ENCODE results near the gene NAT10. TPM values are rescaled to one million over a fixed set of nuclear protein-coding genes. Genes with fewer than 3 reads are reported as not detected.
"Not testable (repeated sequence)": the region's sequence is repeated elsewhere in the genome, so short reads cannot be mapped to it uniquely, and the experiment has no call there.

The NAT10 gene
- total RNA-seq, 4 donors from 2014 or later, result 25.2 to 37.0 (median 27.9) TPM

DNA sequence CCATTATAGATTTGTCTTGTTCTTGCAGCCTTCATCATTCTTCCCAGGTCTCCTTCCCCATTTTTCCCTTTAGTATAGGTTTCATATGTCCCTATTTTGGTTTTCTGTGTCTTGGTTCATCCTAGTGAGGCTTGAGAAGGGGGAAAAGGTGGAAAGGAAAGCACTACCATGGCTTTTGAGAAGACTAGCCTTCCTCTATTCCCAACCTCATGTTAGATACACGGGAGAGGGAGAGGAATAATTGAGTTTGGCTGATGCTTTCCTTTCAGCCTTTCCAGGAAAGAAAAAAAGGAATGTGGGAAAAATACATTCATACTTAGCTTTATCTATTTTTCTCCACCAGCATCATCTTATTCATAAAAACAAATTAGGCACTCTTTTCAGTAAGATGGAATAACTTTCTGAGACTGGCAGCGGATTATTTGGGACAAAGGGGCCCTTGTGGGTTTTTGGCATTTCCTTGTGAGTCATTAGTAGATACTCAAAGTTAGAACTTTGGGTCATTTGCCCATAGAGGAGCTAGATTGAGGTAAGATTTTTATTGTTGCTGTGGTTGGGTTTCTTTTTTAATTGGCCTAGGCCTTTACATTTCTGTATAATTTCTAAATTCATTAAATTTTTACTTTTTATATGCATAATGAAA, 30.1 kb upstream of the NAT10 start:
- WGBS, 2 donors, result 39 to 46% methylated on average over 2 of the region's 2 CpGs

DNA sequence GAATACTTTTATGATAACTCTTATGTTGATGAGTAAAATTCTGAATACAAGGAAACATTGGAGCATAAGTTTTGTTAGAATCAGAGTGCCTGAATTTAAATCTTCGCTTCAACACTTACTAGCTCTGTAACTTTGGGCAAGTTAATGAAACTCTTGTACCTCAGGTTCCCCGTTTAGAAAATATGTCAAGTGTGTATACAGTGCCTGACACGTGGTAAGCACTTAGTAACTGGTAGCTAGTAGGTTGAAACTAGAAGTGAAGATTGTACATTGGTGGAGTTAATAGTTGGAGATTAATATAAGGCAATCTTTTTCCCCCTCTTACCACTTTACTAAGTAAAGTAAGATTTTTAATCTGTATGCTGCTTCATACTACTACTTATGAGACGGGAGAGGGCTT, 24.8 kb upstream of the NAT10 start:
- WGBS, 2 donors, result 86 to 88% methylated on average over 4 of the region's 4 CpGs
- TF ChIP-seq, protein P1, sequence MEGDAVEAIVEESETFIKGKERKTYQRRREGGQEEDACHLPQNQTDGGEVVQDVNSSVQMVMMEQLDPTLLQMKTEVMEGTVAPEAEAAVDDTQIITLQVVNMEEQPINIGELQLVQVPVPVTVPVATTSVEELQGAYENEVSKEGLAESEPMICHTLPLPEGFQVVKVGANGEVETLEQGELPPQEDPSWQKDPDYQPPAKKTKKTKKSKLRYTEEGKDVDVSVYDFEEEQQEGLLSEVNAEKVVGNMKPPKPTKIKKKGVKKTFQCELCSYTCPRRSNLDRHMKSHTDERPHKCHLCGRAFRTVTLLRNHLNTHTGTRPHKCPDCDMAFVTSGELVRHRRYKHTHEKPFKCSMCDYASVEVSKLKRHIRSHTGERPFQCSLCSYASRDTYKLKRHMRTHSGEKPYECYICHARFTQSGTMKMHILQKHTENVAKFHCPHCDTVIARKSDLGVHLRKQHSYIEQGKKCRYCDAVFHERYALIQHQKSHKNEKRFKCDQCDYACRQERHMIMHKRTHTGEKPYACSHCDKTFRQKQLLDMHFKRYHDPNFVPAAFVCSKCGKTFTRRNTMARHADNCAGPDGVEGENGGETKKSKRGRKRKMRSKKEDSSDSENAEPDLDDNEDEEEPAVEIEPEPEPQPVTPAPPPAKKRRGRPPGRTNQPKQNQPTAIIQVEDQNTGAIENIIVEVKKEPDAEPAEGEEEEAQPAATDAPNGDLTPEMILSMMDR (IDR thresholded peaks at IDR 0.05), result no peak
- no peak for DNase-seq (ENCODE audit: low spot score in 2 of 2)
- intact Hi-C loops (cut with DNase I; ENCODE audit: low total_unique reads), result no loop called here
- no peak overlapping the region for H3K4me3 ChIP-seq (ENCODE audit: low read depth, poor library complexity, severe bottlenecking)

More for the DNA sequence above, 30.1 kb upstream of the NAT10 start:
- intact Hi-C loops (cut with DNase I; ENCODE audit: low total_unique reads), result no loop called here
- H3K4me3 ChIP-seq (ENCODE audit: low read depth, poor library complexity, severe bottlenecking), result no peak overlapping the region
- TF ChIP-seq, protein P1 (IDR thresholded peaks at IDR 0.05), result no peak
- no peak for TF ChIP-seq POLR2A (IDR thresholded peaks at IDR 0.05)
- no peak for DNase-seq (ENCODE audit: low spot score in 2 of 2)

DNA sequence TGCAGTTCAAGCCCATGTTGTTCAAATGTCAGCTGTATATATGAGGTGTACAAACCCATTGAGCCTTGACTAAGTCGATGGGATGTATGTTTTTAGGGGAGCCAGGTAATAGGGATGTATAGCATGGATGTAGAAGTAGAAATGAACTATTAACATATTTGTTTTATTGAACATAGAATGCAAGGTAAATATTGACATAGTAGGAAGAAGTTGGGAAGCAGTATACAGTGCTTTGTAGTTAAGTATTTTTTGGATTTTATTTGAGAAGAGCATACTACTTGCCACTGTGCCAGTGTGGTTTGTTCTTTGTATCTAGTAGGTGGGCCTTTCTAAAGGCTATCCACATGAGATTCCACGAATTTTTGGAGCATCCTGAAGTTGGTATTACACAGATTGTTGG, 20.8 kb upstream of the NAT10 start:
- TF ChIP-seq, protein P1 (IDR thresholded peaks at IDR 0.05), result no peak
- TF ChIP-seq POLR2A (IDR thresholded peaks at IDR 0.05), result no peak
- 91 to 93% methylated on average over 2 of the region's 2 CpGs for WGBS, 2 donors
- no peak for DNase-seq (ENCODE audit: low spot score in 2 of 2)
- intact Hi-C loops (cut with DNase I; ENCODE audit: low total_unique reads), result no loop called here
- H3K4me3 ChIP-seq (ENCODE audit: low read depth, poor library complexity, severe bottlenecking), result no peak overlapping the region

DNA sequence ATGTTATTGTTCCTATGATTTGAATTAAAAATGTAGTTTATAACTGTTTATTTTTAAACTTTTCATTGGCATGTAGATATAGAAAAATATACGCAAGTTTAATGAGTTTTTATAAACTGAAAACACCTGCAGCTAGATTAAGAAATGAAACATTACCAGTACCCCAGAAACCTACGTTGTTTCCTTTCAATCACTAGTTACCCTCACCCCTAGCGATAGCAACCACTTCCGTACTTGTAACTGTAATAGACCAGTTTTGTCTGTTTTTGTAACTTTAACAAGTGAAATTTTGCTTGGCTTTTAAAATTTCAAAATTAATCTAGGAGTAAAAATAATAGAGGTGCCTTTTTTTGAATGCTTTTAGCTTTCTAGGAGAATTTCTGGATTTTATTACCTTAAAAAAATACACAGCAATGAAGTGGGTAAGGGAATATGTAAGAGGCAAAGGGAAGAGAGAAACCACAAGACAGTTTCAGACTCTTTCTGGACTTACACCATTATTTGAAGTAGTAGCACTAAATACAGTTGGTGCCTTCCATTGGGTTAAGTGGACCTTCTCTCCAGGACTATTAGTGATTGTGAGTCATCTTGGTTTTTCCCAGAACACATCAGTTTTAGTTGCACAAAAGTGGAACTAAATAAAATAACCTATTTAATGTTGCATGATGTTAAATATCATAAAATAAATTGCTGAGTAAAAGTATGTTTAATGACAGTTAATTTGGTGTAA, 18.7 kb upstream of the NAT10 start:
- no peak for TF ChIP-seq POLR2A (IDR thresholded peaks at IDR 0.05)
- TF ChIP-seq, protein P1 (IDR thresholded peaks at IDR 0.05), result no peak
- 85 to 87% methylated on average over 4 of the region's 4 CpGs for WGBS, 2 donors
- intact Hi-C loops (cut with DNase I; ENCODE audit: low total_unique reads), result no loop called here
- no peak overlapping the region for H3K4me3 ChIP-seq (ENCODE audit: low read depth, poor library complexity, severe bottlenecking)
- DNase-seq (ENCODE audit: low spot score in 2 of 2), result no peak

DNA sequence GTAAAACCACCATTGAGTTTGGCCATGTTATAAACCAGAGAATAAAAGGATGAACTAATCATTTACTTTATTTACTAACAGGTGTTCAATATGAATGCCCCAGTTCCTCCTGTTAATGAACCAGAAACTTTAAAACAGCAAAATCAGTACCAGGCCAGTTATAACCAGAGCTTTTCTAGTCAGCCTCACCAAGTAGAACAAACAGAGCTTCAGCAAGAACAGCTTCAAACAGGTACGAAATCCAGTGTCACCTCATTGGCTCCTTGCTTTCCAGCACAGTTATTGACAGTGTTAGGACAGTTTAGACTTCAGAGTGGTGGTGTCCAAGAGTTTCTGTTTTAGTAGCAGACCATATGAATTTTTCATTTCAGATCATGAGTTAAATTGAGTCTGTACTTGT, 13.6 kb upstream of the NAT10 start:
- no peak for DNase-seq (ENCODE audit: low spot score in 2 of 2)
- intact Hi-C loops (cut with DNase I; ENCODE audit: low total_unique reads), result no loop called here
- H3K4me3 ChIP-seq (ENCODE audit: low read depth, poor library complexity, severe bottlenecking), result no peak overlapping the region
- WGBS, 2 donors, result 83 to 92% methylated on average over 1 of the region's 1 CpG
- TF ChIP-seq POLR2A (IDR thresholded peaks at IDR 0.05), result no peak
- TF ChIP-seq, protein P1 (IDR thresholded peaks at IDR 0.05), result no peak

DNA sequence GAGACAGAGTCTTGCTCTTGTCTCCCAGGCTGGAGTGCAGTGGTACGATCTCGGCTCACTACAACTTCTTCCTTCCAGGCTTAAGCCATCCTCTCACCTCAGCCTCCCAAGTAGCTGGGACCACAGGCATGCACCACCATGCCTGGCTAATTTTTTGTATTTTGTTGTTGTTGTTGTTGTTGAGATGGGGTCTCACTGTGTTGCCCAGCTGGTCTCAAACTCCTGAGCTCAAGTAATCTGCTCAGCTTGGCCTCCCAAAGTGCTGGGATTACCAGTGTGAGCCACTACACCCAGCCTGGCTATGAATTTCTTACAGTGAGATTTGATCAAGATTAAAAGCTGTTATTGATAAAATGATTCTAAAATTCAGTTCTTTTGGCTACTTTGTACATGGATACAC, 10.5 kb upstream of the NAT10 start:
- H3K4me3 ChIP-seq (ENCODE audit: low read depth, poor library complexity, severe bottlenecking); DNase-seq (ENCODE audit: low spot score in 2 of 2); intact Hi-C loops (cut with DNase I; ENCODE audit: low total_unique reads): not testable (repeated sequence)
- 96 to 97% methylated on average over 2 of the region's 2 CpGs for WGBS, 2 donors
